HG03575 (cell line): ENCODE measurements around the gene CDYL.

Experiments used
- ATAC-seq: cut with Tn5 transposase; IDR thresholded peaks from one replicate; pipeline ENCODE4 v1.9.1; 2021; ENCODE audit not compliant: unreplicated experiment, insufficient number of reproducible peaks, low FRiP score; ENCODE audit errors: extremely low read depth

Gene CDYL

DNA sequence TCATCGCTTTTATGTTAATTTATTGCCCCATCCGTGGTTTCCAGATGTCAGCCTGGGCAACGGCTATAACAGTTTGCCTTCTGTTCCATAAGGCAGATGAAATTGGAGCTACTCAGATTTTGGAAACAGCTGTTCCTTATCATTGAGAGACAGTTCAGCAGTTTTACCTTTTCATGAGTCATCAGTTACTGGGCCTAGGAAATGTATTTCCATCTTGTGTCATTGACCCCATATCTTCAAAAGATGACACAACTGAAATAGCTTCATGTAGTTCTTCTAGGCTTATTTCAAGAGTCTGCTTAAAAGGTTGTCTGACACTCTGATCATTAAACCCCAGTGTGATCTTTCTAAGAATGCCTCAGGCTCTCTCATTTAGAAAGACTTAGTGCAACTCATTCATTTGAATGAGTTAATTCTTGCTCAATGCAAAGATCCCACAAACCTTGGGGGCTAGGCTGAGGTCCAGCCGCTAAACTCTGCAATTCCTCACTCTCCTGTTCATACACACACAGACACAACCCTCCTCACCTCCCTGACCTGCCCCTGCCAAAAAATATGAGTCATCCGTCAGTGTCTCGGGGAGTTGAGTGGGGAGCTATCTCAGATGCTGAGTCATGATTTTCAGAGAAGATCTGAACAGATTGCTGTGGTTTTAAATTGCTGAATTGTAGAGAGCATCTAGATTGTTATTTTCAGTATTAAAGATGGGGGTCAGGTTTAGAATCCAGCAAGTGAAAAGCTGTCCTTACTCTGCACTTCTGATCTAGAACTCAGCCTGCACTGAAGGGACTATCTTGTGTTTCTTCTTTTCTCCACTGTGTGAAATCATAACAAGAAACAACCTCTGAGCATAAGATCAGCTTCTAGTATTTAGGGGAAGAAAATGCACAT, 165.8 kb downstream of the CDYL start:
- no peak for ATAC-seq

DNA sequence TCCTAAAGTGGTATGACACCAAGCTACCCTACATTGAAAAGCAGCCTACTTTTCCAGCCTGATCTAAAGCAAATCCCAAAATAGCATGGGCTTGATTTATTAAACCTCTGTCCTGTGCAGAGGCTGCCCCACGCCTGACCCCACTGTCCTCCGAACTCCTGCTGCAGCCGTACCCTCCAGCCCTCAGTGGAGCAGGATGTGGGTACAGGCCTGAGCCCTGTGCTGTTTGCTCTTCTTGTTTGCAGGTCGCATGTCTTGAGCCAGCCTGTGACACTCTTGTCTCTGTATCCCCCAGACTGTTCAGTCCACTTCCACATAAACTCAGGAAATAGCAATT, 166.4 kb downstream of the CDYL start:
- no peak for ATAC-seq

DNA sequence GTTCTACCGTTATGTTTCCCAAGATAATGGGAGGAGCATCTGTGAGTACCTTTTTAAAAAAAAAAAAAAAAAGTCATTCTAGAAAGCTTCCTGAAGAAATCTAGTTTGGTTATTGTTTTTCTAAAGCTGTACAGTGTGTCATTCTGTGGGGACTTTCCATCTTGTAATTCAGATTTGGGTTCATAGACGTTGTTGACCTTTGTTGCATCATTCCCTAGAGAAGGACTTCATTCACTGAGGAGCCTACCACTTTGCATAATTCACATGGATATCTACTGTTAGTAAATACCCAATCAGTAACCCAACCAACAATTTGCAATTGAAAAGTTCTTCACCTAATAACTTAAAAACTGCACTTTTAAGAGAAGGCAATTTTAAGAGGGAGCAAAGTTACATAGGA, 167.5 kb downstream of the CDYL start:
- no peak for ATAC-seq

DNA sequence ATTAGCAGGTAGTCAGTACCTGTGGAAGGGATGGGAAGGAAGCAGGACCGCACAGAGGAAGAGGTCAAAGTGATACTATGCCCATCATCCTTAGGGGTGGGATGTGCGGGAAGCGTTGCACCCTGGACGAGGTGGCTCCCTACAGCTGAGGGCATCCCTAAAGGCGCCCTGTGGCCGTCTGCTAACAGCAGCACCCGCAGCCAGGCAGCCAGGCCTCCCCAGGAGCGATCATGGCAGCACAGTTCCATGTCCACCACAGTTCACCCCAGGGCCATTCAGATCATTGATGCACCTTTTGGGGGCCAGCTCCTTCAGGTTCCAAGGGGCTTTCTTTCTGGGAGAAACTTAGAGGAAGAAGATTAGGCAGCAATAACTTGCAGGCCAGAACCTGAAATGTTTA, 168.1 kb downstream of the CDYL start:
- no peak for ATAC-seq

DNA sequence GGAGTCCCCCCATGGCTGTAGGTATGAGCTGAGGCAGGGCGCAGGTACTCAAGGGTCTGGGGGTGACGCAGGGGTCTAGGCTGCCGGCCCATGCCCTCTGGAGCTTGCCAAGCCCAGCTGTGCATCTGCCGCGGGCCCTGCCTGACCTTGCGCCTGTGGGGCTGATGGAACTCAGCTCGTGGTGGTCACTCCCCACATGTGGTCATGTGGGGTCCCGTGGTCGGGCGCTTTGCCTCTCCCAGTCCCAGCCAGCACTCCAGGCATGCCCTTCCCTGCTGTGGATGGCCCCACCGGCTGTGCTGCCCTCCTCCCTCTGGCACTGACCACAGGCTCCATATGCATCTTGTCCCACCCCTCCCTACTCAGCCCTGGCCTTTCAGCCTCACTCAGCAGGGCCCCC, 170.3 kb downstream of the CDYL start:
- no peak for ATAC-seq

DNA sequence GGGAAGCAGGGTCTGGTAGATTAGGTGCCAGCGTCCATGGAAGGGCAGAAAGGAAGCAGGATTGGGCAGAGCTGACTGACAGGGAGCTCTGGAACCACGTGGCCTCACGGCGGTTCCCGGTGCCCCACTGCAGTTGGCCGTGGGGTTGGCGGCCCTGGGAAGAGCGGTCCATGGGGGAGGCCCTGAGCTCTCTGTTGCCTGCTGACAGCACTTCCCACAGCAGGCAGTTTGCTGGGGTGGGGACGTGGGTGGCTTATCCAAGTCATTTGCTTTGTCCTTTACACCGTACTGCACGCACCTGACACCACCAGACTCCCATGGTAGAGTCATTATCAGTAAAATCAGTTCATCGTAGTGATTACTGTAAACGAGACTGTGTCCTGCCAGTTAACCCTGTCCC, 171.5 kb downstream of the CDYL start:
- no peak for ATAC-seq

DNA sequence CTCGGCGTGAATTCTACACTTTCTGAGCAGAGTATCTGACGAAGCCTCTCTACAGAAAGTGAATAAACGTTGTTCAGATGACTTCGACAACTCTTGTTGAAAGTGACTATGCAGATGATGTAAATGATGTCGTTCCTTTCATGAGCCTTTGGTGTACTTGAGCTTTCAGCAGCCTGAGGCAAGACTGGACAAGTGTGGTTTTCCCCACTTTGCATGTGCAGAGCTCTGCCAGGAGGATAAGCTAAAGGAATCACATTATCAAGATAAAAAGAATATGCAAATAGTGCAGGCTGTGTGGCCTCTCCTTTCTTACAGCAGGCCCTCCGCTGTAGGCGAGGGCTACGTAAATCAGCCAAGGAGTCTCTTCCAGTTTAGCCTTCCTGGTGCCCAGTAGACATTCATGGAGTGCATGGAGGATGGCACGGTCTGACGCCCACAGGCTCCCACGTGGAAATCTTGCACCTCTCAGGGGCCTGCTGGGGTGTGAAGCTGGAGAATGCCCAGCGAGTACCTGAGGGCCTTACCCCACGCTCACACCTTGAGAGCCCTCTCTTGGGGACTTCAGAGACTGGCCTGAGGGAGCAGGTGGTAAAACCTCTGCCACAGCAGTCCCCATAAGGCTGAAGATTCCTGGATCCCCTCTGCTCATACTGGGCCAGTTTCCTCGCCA, 172.7 kb downstream of the CDYL start:
- no peak for ATAC-seq

DNA sequence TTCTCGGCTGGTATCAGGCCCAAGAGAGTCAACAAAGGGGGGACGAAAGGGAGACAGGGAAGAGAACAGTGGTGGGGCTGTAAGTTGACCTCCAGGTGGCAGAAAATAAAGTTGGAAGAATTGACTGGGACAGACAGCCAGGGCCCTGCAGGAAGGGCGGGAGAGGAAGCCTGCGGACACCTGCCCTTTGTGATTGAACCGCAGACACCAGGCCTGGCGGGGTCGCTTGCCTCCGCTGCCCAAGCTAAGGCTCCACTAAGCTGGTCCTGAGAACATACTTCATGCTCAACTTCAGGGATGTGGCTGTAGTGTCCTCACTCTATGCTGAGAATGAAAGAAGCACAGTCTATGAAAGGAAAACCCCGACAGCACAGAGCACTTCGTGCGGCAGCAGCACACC, 173.9 kb downstream of the CDYL start:
- no peak for ATAC-seq

DNA sequence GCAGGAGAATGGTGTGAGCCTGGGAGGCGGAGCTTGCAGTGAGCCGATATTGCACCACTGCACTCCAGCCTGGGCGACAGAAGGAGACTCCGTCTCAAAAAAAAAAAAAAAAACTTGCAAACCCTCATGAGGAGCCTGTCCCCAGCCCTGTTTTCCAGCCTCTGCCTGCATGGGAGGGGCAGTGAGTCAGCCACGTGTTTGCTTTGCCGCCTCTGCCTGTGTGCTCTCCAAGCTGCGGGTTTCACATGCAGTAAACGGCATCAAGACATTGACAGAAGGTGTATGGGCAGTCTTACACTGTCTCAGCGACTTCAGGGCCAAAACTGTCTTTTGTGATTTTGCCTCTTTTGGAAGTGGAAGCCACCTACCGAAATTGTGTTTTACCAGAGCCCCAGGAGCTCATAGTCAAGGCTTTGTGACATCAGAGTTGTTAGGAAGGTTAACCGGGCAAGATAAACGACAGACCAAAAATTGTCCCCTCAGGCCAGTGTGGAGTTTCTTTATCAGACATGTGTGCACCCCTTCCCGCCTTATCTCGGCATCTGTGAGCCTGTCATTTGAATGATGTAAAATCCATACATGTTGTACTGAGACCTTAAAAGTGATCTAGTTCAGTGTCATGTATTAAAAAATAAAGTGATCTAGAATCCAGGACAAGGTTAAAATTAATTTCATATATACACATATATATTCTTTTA, 174.8 kb downstream of the CDYL start:
- ATAC-seq: no peak

DNA sequence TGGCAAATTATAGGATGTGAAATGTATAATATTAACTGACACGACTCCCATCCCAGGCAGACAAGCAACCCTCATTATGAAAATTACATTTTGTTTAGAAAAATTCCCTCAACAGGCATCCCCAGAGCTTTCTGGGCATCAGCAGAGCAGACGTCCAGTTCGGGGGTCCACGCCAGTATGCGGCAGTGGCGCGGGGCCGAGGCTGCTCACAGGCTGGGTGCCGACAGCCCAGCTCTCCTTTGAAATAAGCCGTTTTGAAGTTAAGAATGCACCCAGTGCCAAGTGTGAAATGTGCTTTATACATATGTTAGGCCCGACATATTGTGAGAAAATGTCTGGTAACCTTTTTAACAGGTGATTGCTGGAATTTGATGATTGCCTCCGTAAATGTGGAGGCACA, 177.2 kb downstream of the CDYL start:
- ATAC-seq: no peak

DNA sequence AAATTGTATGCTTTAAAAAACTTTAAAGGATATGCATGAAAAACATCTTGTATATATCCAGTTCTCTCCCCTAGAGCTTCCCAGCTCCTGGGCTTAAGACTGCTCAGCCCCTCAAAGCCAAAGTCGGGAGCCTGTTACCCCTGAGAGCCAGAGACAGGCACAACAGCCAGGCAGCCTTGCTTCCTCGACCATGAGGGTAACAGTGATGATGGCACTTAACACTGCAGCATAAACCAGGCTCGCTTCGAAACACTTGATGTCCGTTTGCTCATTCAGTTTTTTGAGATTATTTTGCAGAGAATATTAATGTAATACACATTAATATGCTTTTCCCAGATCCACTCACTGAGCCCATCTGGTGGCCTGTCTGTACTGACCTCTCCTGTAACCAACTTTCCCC, 180.4 kb downstream of the CDYL start:
- ATAC-seq: no peak

DNA sequence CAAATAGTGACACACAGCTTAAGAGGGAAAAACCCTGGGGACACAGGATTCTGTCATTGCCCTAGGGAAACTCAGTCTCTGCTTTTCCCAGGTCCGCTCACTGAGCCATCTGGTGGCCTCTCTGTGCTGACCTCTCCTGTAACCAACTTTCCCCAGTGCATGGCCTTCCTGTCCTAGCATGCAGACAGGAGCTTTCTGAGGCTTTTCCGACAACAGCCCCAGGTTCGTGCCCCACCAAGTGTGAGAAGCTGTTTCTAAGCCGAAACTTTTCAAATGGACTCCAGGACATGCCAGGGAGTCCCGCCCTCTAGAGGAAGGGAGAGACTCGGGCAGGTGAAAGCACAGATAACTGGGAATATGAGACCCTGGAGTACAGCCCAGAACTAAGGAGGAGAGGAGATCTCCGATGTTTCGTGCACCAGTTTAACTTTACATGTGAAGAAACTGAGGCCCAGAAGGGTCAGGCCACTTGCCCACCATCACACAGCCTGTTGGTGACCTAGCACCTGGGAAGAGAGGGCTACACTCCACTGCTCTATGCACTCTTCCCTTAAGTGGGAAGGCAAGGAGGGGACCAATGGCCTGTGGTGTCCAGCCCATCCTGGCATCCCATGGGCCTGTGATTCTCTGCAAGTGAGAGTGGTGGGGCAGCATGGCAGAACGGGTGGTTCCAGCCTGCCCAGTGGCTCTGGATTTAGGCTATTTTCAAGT, 181.5 kb downstream of the CDYL start:
- ATAC-seq: no peak

DNA sequence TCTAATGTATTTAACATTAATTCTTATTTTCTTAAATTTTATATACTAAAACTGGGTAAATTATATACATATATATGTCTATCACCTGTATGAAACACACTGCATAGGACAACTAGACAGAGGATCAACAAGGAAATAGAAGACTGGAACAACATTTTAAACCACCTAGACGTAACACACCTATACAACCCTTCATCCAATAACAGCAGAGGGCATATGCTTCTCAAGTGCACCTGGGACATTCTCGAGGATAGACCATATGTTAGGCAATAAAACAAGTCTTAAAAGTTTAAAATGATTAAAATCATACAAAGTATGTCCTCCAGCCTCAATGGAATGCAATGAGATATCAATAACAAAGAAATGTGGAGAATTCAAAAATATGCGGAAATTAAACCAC, 182.4 kb downstream of the CDYL start:
- no peak for ATAC-seq

DNA sequence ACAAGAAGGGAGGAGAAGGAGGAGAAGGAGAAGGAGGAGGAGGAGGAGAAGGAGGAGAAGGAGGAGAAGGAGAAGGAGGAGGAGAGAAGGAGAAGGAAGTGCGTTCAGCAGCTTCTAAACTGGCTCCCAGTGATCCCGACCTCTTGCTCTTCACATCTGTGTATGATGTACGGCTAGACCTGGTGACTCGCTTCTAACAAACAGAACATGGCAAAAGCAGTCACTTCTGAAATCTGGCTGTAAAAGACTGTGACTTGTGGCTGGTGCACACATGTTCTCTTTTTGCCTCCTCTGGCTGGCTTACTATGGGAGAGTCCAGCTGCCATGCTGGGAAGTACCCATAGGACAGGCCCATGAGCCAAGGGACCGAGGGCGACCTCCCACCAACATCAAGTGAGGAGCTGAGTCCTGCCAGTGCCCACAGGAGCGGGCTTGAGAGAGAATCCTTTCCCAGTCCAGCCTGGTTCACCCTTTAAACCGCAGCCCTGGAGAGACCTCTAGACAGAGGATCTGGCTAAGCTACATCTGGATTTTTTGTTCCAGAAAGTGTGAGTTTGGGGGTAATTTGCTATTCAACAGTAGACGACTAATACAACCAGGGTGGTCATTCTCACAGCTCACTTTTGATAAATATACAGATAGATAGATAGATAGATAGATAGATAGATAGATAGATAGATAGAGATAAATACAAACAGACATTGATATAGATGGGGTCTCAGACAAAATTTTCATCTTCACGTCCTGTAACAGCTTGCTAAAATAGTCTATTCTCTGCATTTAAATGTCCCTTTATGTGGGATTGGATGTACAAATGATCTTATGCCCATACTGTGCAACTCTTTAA, 185.3 kb downstream of the CDYL start:
- ATAC-seq: no peak

DNA sequence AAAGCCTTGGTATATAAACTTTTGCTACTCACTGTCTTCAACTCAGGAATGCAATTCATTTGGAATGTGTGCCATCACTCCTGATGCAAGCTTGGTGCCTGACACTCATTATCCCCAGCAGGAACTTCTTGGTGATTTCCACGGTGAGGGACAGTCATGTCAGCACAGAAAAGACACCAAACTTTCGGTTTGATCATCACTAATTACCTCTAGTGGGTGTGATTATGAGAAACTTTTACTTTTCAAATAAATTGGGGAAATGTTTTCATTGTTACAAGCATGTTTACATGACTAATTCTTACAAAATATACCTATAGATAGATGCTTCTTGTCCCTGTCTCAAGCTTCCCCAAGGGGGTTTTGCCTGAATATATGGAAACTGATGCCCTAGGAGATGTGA, 186.7 kb downstream of the CDYL start:
- ATAC-seq: no peak

DNA sequence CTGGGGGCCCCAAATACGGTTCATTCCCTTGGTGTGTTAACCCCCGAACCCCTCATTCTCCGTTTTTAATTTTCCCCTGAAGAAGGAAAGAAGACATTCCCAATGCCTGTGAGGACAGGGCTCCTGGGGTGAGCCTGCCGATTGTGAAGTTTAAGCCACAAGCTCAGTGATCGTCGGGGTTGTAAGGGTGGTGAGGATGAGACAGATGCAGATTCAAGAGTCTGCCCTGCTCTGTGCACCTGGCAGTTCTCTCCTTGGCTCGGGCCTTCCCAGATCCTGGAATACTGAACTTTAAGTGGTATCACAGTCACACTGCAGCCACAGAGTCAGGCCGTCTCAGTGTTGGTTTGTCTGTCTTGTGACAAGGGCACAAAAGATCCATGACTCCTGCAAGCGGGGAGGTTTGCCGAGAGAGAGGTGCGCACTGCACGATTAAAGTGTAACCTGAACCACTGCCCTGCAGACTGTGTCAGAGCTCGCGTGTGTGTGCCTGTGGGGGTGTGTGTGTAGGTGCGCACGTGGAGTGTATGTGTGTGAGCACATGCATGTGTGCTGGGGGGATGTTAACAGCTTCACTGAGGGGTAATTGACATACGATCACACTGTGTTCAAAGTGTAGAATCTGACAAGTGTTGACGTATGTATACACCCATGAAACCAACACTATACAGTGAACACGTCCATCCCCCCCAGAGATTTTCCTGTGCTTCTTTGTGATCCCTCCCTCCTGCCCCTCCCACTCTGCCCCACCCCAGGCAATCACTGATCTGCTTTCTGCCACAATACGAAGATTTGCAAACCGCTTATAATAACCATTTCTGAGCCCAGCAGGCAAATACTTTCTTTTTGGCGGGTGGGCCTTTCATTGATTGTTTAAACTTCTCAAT, 188.7 kb downstream of the CDYL start:
- ATAC-seq: no peak

DNA sequence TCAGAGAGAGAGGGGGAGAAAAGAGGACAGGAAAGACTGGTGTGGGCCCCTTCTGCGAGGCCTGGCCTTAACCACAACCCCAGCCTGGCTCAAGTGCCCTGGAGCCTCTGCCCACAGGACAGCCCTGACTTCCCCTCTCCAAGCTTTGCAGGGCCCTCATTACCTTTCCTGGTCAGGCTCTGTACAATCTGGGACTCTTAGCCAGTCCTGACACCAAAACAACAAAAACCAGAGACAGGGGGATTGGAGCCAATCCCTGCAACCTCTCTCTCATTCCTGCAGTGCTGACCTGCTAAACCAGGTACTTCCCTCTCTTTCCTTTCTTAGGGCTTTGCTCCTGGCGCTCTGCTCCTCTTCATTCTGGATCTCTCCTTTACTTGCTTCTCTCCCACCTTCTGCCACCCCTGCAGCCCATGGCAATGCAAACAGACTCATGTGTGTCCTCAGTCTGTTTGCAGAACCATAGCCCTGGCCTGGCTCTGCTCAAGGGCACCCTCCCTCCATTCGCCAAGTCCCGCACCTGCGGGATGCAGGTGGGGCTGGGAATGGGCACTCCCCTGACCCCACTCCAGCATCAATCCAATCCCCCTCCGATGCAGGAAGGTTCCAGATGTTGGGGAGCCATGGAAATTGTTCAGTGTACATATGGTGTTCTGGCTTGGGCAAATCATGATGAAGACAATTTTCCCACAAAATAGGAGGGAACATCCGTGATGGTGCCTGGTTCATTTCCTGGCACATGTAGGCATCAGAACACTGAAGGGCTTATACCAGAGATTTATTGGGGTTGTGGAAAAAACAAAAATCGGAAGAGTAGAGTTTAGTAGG, 189.6 kb downstream of the CDYL start:
- no peak for ATAC-seq
